ENCODE measurements around the gene PRDM5.

DNA sequence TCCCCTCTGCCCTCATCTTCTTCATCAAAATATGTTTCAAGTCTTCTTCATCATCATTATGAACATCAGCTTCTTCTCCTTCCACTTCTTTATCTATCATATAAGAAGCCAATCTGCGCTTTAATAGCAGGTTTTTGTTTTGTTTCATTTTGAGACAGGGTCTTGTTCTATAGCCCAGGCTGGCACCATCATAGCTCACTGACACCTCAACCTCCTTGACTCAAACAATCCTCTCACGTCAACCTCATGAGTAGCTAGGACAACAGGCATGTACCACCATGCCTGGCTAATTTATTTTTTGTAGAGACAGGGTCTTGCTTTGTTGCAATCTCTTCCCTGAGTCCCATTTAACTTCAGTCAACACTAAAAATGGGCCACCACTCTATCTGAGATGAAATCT is 27.0 kb downstream of the PRDM5 start:
- TF ChIP-seq TCF12 (IDR thresholded peaks at IDR 0.05; ENCODE audit: low read depth) (no peak), ZBTB7A (IDR thresholded peaks at IDR 0.05; ENCODE audit: low read depth) (no peak), FOXM1 (IDR thresholded peaks at IDR 0.05; ENCODE audit: borderline replicate concordance, low read depth) (no peak), YY1 (IDR thresholded peaks at IDR 0.05; ENCODE audit: low read depth) (no peak), RAD21 (IDR thresholded peaks at IDR 0.05; ENCODE audit: low read depth) (no peak)
